C4-2B (cell line): ENCODE data around the gene SARDH.

Experiments
- H3K27ac ChIP-seq: fragments of 450-650 bp; 2 replicates; pipeline ENCODE4 v1.5.1; 2017
- CTCF ChIP-seq: fragments of 450-650 bp; conservative IDR thresholded peaks from 2 replicates; pipeline ENCODE4 v1.5.1; 2017; ENCODE audit warnings: mild to moderate bottlenecking
- ZFX ChIP-seq: fragments of 450-650 bp; IDR thresholded peaks from 2 replicates; pipeline ENCODE4 v1.6.1; 2017

The SARDH gene

GRCh38 chr9:133742251-133742650 is 4.1 kb upstream of the SARDH start:
- H3K27ac ChIP-seq: no peak overlapping the region; the same call in 1 of the 2 replicates
- no peak for TF ChIP-seq CTCF
- no peak for TF ChIP-seq ZFX

- H3K27ac ChIP-seq: no peak overlapping the region
- TF ChIP-seq ZFX (no peak), CTCF (no peak)
These were observed 3.6 kb upstream of the SARDH start for GRCh38 chr9:133741716-133742115.

GRCh38 chr9:133740911-133741310 is 2.8 kb upstream of the SARDH start:
- no peak overlapping the region for H3K27ac ChIP-seq
- no peak for TF ChIP-seq ZFX
- no peak for TF ChIP-seq CTCF

DNA sequence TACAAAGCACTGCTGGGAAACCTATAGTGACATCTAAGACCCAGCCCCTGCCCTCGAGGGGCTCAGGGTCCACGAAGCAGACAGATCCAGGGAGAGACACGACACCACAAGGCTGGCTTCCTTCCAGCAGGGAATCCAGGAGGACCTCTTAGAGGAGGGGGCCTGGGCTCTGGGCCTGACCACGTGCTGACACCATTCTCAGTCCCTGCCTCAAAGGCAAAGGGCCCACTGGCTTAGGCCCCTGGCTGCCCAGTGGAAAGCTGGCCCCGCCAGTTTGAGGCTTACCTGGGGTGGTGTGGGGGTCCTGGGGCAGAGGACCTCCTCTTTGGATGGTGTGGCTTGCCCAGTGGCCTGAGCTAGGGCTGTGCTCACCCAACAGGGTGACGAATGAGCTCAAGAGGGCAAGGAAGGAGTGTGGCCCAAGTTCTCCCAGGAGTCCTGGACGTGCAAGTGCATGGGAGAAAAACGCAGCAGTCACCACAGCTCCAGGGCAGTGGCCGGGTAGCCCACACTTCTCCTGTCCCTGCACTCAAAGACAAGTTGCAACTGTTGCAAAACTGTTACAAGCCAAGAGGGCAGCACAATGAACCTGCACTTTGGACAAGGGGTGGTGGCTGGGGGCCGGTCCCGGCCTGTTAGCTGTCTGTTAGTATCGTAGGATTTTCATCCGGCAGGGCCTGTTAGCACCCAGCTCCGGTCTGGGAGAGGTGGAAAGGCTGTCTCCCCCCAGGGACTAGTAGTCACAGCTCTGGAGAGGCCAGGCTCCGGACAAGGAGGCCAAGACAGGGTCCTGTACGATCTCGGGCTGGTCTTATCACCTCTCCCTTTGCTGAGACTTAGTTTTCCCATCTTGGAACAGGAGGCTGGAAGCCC is 1.5 kb upstream of the SARDH start:
- H3K27ac ChIP-seq: no peak overlapping the region
- TF ChIP-seq ZFX (no peak), CTCF (no peak)

DNA sequence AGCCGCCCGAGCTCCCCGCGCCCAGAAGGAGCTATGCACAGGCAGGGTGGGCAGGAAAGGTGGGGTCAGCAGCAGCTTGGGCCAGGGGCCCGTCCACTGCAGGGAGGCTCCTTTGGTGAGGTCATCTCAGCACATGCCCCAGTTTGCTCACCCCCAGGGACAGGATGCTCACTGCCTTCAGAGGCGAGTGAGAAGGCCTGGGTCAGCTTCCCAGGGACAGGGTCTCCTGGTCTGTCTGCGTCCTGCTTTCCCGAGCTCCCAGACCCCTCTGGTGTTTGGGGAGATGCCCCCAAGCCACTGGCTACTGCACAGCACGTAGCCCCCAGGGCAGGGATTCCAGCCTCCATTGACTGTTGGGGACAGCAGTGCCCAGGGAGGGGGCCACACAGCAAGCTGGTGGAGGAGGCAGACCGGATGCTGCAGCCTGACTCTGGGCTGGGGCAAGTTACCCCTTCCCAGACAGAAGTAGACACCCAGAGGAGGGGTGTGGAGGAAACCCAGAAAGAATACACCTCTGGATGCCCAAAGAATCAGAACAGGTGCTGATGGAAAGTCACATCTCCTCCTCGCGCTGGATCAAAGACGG is 581 bp upstream of the SARDH start:
- TF ChIP-seq ZFX (no peak), CTCF (no peak)
- no peak overlapping the region for H3K27ac ChIP-seq

DNA sequence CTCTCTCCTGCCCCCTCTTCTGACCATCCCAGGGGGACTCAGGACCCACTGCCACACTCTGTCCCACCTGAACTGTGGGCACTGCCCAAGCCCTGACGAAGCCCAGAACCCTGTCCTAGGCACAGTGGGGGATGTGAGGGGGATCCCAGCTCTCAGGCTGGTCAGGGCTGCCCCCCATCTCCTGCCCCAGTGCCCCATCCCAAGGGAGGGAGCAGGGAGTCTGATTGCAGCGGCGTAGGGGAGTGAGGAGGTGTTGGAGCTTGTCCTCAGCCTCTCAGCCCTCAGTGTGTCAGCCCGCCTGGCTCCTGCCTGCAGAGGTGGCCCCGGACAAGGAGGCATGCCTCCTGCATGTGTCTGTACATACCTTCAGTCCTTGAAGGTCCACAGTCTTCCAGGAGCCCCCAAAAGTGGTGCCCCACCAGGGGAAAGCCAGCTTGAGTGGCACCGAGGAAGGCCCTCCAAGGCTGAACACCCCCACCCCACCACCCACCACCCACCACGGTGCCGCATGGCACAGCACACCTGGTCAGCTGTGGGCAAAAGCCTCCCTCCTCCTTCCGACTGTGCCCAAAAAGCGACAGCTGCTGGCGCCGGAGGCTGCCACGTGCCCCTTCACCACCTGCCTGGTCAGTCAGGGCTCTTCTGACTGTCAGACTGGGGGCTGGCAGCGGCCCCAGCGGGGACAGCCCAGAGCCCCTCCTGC is 930 bp downstream of the SARDH start:
- TF ChIP-seq CTCF: no peak
- TF ChIP-seq ZFX: no peak
- H3K27ac ChIP-seq: no peak overlapping the region

DNA sequence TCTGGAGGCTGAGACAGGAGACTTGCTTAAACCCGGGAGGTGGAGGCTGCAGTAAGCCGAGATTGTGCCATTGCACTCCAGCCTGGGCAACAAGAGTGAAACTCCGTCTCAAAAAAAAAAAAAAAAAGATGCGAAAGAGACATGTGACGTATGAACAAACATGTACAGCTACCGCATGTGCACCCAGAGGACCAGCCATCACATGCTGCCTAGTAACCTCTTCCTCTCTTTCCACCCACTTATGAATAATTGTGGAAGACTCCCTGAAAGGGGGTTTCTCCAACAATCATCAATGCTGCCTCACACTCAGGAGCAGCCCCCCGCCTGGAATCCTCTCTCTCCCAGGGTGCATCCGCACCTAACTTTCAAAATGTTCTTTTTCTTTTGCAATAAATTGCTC is 2.2 kb downstream of the SARDH start:
- H3K27ac ChIP-seq: no peak overlapping the region
- TF ChIP-seq CTCF: no peak
- no peak for TF ChIP-seq ZFX
